PC-9 (cell line): ENCODE results near the gene KRABD2.

Experiments used
- EZH2 ChIP-seq: fragments of 200-600 bp; sonication (generic); IDR thresholded peaks from 2 replicates; pipeline ENCODE4 v1.8.0; 2017; ENCODE audit warnings: antibody characterized with exemption, low read depth
- TF ChIP-seq, protein P1 (sequence below): fragments of 200-600 bp; sonication (generic); conservative IDR thresholded peaks from 2 replicates; pipeline ENCODE4 v1.6.1; 2017; ENCODE audit warnings: mixed run types, antibody characterized with exemption, mild to moderate bottlenecking, moderate library complexity

DNA sequence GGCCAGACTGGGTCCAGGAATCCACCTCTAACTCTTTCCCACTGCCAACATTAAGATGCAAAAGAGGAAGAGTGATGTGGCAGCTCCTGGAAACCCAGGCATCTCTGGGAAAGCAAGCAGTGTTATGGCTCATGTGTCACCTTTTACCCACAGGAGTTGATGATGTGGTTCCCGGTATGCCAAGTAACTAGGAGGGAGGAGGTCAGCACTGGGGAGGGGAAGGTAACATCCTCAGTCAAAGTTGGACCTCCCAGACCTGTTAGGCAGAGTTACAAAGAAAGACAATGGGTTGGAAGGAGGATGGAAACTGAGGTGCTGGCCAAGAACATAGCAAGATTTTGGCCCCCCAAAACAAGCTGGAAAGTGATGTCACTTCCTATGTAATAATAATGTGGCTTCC lies 11.4 kb downstream of the KRABD2 start:
- TF ChIP-seq, protein P1, sequence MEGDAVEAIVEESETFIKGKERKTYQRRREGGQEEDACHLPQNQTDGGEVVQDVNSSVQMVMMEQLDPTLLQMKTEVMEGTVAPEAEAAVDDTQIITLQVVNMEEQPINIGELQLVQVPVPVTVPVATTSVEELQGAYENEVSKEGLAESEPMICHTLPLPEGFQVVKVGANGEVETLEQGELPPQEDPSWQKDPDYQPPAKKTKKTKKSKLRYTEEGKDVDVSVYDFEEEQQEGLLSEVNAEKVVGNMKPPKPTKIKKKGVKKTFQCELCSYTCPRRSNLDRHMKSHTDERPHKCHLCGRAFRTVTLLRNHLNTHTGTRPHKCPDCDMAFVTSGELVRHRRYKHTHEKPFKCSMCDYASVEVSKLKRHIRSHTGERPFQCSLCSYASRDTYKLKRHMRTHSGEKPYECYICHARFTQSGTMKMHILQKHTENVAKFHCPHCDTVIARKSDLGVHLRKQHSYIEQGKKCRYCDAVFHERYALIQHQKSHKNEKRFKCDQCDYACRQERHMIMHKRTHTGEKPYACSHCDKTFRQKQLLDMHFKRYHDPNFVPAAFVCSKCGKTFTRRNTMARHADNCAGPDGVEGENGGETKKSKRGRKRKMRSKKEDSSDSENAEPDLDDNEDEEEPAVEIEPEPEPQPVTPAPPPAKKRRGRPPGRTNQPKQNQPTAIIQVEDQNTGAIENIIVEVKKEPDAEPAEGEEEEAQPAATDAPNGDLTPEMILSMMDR = no peak
- no peak for TF ChIP-seq EZH2
